DMS53 treated with DMSO at 0.1 percent for 48 hours (cell line): ENCODE results near the gene KLHL13.
A peak's percentile ranks its signal among the peaks of the same experiment; 100 is the strongest.
"Not testable (repeated sequence)": the region's sequence is repeated elsewhere in the genome, so short reads cannot be mapped to it uniquely, and the experiment has no call there.

Source experiments
- DNase-seq: peaks from one replicate; lab custom pipeline; 2025; ENCODE audit not compliant: unreplicated experiment; lab: John Stamatoyannopoulos, UW

Gene KLHL13

DNA sequence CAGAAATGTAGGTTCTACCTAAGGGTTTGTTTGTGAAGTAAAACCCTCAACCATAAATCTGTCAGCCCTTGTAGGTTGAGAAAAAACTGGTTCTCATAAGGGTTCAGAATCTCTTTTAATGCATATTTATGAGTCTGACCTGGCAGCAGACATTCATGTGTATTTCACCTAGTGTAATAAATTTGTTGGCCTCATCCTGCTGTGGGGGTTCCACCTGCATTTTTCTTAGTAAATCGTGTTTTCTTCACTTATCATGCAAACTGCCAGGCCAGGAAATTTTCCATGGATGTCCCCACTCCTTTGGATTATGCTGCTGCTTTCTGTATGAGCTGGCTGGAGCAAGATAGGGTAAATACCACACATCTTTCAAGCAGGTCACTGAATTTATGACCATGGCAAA is 42.4 kb downstream of the KLHL13 start:
- no peak for DNase-seq

DNA sequence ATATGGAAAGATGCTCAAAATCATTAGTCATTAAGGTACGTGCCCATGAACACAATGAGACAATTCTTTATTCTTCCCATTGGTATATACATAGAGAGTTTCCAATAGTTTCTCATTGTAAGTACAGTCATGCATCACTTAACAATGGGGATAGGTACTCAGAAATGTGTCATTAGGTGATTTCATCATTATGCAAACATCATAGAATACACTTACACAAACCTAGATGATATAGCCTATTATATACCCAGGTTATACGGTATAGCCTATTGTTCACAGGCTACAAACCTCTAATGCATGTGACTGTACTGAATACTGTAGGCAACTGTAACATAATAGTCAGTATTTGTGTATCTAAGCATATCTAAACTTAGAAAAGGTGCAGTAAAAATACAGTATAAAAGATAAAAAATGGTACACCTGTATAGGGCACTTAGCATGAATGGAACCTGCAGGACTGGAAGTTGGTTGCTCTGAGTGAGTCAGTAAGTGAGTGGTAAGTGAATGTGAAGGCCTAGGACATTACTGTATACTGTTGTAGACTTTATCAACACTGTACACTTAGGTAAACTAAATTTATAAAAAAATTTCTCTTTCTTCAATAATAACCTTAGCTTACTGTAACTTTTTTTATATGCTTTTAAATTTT is 49.6 kb downstream of the KLHL13 start:
- DNase-seq, result peak; percentile 81

DNA sequence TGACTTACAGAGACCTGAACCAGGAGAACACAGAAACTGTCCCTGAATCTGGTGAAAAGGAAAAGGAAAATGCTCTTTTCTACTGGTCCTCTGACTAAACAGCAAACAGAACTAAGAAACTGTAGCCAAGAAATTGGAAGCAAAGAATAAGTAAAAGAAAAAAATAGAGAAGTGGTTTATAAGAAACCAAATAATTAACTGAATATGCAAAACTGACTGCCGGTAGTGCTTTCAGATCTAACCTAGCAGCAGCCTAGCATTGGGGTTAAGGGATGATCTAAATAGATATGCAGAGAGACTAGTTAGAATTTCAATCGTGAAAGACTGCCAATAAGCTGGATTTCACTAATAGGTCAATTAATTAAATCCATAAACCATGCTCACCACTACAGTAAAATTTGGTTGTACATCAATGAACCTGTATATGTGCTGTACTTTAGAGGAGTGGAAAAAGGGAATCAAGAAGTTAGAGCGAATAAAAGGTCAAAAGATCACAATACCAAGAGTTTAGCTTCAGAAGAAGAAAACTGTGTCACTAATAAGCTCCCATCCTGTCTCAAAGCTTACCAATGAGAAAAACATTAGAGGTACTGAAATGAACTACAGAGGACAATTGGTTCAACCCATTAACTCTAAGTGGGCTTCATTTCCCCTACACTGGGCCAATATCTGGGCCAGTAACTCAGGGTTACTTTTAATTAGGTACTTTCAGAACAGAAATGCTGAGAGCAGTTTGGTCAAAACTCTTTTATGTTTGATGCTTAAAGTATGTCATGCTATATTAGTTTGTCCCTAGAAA is 53.6 kb downstream of the KLHL13 start:
- no peak for DNase-seq

DNA sequence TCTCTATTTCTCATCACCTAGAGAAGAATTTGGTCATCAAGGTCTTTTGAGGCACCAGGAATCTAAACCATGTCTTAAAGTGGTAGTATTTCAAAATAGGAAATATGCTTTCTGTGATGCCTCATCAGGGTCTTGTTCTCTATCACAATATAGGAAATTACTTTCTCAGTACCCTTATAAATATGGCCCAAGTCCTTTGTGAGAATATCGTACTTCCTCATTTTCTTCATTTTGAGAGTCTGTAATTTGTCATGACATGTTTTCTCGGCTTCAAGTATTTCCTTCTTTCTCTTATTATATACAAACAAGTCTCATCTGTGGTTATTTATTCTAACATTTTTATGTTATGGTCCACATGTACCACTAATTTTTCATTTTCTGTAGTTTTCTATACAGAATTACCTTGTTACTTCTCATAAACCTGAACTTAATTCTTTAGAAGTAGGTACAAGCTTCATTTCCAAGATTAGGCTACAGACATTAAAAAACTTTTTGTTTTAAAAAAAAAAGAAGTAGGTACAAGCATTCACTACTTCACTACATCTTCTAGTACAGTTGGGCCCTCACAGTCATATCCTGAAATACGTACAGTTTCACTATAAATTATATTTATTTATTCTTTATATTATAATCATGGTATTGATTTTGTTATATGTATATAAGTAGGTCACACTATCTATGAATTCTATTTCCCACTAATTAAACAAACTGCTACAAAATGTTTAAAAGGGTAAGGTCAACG is 54.4 kb downstream of the KLHL13 start:
- no peak for DNase-seq

DNA sequence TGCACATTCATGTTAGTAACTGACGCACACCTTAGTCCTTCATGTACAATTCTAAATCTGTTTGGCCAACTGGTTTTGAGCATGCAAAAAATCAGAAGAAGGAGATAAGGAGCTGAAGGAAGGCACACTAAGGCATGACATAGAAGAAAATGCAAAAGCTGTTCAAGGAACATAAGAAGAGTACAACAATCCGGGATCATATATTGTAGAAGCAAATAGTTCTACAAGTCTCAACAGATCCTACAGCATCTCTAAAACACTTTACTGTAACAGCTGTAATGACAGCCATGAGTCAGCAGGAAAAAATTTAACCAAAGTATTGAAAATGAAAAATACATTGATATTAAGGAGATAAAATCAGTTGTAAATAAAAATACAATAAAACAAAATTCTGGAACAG is 57.7 kb downstream of the KLHL13 start:
- DNase-seq, result no peak

DNA sequence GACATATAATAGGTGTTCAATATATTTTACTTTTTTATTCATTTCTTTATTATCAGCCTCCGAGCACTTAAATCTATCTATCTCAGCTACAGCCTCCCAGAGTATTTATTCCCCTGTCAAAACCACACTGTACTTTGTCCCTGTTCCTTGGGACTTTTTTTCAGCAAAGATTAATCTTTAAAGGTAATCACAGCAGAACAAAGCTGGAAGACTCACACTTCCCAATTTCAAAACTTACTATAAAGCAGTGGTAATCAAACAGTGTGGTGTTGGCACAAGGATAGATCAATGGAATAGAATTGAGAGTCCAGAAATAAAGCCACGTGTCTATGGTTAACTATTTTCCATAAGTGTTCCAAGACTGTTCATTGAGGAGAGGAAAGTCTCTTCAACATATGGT is 59.7 kb downstream of the KLHL13 start:
- no peak for DNase-seq

DNA sequence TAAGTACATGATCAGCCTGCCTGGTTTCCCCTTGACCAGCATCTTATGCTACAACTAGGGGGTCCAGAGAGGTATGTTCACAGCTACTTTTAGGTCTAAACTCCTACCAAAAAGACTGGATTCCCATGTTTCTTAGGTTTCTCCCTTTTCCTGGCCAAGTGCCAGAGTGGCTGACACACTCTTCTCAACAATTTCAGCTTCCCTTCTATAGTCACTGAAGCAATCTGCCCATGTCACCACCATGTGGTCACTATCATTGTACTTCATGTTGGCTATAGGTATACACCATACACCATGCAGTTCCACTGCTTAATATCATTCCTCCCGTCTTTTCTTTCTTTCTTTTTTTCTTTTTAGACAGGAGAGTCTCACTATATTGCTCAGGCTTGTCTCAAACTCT is 66.9 kb downstream of the KLHL13 start:
- DNase-seq, result no peak

DNA sequence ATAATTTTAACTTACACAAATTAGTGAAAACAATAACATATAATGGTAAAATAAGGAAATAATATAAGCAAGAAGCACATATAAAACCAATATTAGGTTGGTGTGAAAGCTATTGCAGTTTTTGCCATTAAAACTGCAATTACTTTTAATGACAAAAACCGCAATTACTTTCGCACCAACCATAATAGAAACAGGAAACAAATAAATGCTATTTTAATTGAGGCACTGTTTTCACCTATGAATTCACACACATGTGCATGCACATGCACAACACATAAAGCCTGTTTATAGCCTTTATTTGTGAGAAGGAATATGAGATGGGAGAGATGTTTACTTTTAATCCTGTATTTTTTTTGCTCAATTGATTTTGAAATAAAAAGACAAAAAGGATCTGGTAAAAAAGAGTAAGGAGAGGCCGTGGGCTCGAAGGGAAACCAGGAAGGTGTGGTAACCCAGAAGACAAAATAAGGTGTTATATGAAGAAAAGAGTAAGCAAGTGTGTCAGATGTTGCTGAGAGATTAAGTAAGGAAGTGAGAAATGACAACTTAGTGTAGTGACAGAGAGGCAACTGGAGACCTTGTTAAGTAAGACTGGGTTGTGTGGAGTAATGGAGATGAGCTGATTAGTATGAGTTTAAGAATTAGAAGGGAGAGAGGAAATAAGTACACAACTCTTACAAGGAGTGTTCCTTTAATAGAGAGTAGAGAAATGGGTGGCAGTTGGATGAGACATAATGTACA is 69.0 kb downstream of the KLHL13 start:
- DNase-seq, result no peak

DNA sequence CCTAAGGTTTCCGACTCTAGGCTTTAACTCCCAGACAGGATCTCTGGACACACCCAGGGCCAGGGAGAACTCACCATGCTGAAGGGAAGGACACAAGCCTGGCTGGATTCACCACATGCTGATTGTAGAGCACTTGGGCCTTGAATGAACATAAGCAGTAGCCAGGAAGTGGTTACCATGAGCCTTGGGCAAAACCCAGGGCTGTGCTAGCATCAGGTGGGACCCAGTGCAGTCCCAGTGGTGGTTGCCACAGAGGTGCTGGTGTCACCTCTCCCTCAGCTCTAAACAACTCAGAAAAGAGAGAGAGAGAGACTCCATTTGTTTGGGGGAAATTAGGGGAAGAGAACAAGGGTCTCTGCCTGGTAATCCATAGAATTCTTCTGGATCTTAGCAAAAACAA is 77.0 kb downstream of the KLHL13 start:
- no peak for DNase-seq

DNA sequence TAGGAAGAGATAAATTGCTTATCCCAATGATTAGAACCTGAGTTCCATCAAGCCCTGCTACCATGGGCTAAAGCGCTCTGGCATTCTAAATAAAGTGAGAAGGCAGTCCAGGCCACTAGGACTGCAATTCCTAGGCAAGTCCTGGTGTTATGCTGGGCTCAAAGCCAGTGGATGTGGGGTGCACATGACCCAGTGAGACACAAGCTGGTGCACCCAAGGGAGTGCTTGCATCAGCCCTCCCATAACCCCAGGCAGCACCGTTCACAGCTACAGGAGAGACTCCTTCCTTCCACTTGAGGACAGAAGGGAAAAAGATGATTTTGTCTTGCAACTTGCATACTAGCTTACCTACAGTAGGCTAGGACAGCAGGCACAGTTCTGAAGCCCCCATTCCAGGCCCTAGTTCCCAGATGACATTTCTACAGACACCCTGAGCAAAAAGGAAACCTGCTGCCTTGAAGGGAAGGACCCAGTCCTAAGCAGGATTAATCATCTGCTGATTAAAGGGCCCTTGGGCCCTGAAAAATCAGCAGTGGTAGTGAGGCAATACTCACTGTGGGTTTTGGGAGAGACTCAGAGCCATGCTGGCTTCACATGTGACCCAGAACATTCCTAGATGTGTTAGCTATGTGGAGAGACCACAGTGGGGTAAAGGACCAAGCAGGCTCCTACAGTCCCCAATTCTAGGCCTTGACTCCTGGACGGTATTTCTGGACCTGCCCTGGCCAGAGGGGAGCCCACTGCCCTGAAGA is 77.8 kb downstream of the KLHL13 start:
- no peak for DNase-seq

DNA sequence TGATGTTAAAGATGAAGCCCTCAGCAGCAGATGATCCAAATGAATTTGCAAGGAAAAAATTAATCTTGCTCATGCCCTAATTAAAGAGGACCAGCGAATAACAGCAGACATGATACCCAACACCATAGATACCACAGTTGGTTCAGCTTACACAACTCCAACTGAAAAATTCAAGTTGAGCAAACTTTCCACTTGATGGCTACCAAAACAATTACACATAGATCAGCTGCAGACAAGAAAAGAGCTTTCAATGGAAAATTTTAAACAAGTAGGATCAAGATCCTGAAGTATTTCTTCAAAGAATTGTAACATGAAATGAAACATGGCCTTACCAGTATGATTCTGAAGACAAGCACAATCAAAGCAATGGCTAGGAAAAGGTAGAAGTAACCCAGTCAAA is 90.0 kb downstream of the KLHL13 start:
- DNase-seq, result no peak

DNA sequence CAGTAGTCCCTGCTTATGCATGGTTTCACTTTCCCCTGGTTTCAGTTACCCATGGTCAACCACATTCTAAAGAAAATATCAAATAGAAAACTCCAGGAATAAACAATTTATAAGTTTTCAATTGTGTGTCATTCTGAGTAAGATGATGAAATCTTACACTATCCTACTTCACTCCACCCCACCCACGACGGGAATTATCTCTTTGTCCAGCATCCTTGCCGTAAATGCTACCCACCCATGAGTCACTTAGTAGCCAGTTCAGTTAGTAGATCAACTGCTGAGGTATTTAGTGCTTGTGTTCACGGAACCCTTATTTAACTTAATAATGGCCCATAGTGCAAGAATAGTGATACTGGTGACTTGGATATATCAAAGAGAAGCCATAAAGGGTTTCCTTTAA is 91.4 kb downstream of the KLHL13 start:
- DNase-seq, result no peak

DNA sequence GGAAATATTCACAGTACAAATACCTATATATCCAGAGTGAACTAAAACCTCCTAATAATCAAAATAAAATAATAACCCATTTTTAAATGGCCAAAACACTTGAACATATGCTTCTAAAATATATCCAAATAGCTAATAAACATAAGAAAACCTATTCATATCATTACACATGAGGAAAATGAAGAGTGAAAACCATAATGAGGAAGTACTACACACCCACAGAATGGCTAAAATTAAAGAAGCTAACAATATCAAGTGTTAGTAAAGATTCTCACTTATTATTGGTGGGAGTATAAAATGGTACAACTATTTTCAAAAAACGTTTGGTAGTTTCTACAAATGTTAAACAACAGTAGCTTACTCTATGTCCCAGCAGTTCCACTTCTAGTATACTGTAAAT is 92.1 kb downstream of the KLHL13 start:
- DNase-seq, result no peak

DNA sequence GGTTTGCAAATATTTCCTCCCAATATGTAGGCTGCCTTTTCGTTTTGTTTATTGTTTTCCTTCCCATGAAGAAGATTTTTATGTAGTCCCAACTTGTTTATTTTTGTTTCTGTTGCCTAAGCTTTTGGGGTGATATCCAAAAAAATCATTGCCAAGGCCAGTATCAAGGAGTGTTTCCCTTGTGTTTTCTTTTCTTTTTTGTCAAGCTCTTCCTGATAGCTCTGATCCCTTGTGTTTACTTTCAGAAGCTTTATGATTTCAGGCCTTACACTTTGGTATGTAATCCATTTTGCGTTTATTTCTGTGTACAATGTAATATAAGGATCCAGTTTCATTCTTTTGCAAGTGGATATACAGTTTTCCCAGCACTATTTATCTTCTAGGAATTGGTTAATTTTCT is 93.9 kb downstream of the KLHL13 start:
- no peak for DNase-seq

DNA sequence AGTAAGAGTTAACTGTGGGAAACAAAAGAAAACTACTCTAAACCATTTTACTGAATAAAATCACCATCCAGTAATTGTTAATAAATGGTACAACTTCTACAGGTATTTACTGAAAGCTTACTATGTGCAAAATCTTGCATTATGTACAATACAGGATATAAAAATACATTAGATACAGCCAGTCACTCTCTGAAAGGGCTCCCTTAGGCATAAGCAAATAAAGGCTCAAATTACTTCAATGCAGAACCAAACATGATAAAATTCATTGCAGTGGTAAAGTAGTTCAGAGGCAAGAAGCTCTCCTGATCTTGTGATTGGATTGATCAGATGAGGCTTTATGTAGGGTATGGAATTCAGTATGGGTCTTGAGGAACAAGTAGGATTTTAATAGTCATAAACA is 100.2 kb downstream of the KLHL13 start:
- DNase-seq, result no peak

DNA sequence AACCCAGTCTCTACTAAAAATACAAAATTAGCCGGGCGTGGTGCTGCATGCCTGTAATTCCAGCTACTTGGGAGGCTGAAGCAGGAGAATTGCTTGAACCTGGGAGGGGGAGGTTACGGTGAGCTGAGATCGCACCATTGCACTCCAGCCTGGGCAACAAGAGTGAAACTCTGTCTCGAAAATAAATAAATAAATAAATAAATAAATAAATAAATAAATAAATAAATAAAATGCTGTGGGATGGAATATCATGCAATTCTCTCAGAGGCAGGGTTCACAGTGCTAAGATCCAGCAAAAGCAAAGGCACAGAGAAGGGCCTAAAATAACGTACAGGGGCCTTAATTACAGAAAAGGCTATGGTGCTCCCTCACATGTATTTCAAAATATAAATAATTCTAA is 114.2 kb downstream of the KLHL13 start:
- DNase-seq, result not testable (repeated sequence)

DNA sequence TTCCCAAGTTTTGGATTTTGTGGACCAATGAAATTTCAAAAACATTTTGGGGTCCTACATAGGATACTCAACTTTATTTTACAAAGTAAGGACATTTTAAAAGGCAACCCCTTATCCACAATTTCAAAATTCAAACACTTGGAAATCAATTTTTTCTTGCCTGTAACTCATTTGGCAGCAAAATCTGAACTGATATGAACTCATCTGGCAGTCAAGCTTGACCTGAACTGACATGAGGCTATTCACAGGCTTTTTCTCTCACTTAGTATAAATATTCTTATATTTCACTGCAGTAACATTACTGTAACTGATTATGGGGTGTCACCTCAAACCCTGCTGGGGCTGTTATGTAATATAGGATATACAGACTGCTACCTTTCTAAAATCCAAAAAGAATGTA is 116.1 kb downstream of the KLHL13 start:
- no peak for DNase-seq

DNA sequence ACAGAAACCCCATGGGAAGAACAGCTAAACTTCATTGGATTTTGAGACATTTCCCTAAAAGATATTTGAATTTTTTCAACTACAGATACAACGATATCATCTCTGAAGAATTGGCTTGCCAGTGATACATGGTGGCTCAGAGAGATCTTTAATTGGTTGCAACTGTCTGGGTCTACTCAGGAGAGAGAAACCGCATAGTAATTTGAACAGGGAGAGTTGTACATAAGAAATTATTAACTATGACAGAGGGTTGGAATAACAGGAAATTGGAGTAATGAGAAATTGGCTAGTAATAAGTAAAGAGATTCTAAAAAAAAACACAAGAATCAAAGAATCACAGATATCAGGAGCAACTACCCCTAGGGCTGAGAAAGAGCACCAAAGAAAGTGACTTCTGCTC is 118.4 kb downstream of the KLHL13 start:
- no peak for DNase-seq

DNA sequence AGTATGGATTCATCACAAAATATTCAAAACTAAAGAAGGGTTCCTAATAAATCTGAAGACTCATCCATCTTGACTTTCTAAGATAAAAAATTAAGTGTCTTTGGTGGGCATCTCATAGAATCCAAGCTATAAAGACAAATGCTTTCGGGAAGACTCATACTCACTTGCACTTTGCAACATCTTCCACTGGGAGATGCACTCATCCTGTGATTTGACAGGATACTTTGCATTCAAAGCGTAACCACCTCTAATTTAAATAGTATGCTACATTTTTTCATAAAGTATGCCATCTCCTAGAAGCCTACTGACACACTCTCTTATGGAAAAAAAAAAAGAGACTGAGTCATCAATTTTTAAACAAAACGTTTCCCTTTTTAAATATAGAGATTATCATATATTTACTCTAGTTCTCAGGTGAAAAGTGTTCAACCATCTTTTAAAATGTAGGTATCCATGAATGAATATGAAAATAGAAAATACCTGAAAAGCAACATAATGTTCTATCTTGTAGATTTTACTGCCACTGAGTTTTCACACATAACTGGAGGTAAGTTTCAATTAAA is 119.6 kb downstream of the KLHL13 start:
- peak; percentile 29 for DNase-seq

DNA sequence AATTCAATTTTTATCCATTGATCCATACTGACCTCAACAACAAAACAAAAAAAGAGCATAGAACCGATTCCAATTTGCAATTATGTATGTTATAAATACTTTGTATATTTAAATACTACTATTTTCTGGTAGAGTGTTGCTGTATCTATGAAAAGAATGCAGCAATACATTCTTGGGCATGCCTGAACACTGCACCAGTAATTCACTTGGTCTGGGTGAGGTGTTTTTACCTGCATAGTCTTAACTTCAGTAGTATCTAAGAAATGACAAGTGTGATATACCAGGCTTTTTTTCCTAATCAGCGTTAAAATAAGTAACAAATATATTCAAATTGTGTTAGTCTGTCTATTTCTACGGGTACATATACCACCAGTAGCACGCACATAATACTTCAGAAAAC is 120.2 kb downstream of the KLHL13 start:
- no peak for DNase-seq
